IMR-90 (cell line): Measurements from ENCODE around the gene FRAS1. TPM values are rescaled to one million over a fixed set of nuclear protein-coding genes. Genes with fewer than 3 reads are reported as not detected.

Source experiments
- ATAC-seq: fragments of 200-7000 bp; cut with Tn5 transposase; 2 replicates; pipeline ENCODE4 v1.9.1; 2020; ENCODE audit warnings: low read depth, mild to moderate bottlenecking, moderate library complexity
- BruUV-seq: library from RNA; stranded (reverse); fragments of 400-500 nt; replicated peaks from 2 replicates; lab custom pipeline; 2021; lab: Mats Ljungman, UMichigan
- CTCF ChIA-PET: fragments of 300-600 bp; formaldehyde crosslinking; extraction: SDS; loops from one replicate; lab custom pipeline; 2021; ENCODE audit warnings: antibody characterized with exemption; lab: Yijun Ruan, JAX
- POLR2A ChIA-PET: fragments of 300-600 bp; sonication (Branson Sonifier 250); formaldehyde crosslinking; loops from one replicate; lab custom pipeline; 2022; ENCODE audit warnings: antibody characterized with exemption; ENCODE audit not compliant: unreplicated experiment; lab: Charles Lee
- DNase-seq: peaks from one replicate; pipeline ENCODE4 v3.0.0; 2013
- H2AFZ ChIP-seq: replicated peaks from 2 replicates; pipeline ENCODE3; 2013; ENCODE audit warnings: low read length, mild to moderate bottlenecking; ENCODE audit not compliant: poor library complexity
- H2AK5ac ChIP-seq: 2 replicates; pipeline ENCODE4 v1.6.1; 2013; ENCODE audit warnings: low read depth, low read length, inconsistent platforms
- H2AK9ac ChIP-seq: replicated peaks from 2 replicates; pipeline ENCODE3; 2013; ENCODE audit warnings: mild to moderate bottlenecking, low read depth, low read length, moderate library complexity; ENCODE audit not compliant: poor library complexity
- H2BK120ac ChIP-seq: 2 replicates; pipeline ENCODE4 v1.6.1; 2013; ENCODE audit warnings: low read depth, low read length, inconsistent platforms
- H2BK15ac ChIP-seq: 3 replicates; pipeline ENCODE4 v1.6.1; 2013; ENCODE audit warnings: low read depth, low read length, inconsistent platforms
- H2BK20ac ChIP-seq: 2 replicates; pipeline ENCODE4 v1.6.1; 2013; ENCODE audit warnings: low read depth, mild to moderate bottlenecking, inconsistent platforms, low read length, moderate library complexity
- H2BK5ac ChIP-seq: 2 replicates; pipeline ENCODE4 v1.6.1; 2013; ENCODE audit warnings: mild to moderate bottlenecking, low read depth, low read length, inconsistent platforms; ENCODE audit not compliant: poor library complexity, severe bottlenecking
- H3K14ac ChIP-seq: replicated peaks from 2 replicates; pipeline ENCODE4 v1.6.1; 2013; ENCODE audit warnings: low read depth, low read length, inconsistent platforms
- H3K18ac ChIP-seq: 2 replicates; pipeline ENCODE4 v1.6.1; 2013; ENCODE audit warnings: low read depth, low read length, control low read depth
- H3K23ac ChIP-seq: 2 replicates; pipeline ENCODE4 v1.6.1; 2013; ENCODE audit warnings: low read depth, low read length, inconsistent platforms
- H3K27ac ChIP-seq: 2 replicates; pipeline ENCODE4 v1.5.1; 2013; ENCODE audit warnings: mild to moderate bottlenecking, control low read depth, low read length; ENCODE audit not compliant: insufficient read depth
- H3K27me3 ChIP-seq: 2 replicates; pipeline ENCODE4 v1.6.1; 2013; ENCODE audit warnings: low read length; ENCODE audit not compliant: control insufficient read depth, insufficient read depth
- H3K36me3 ChIP-seq: 2 replicates; pipeline ENCODE4 v1.6.1; 2013; ENCODE audit warnings: low read length, mixed read lengths; ENCODE audit not compliant: control insufficient read depth, insufficient read depth
- H3K4ac ChIP-seq: 2 replicates; pipeline ENCODE4 v1.6.1; 2013; ENCODE audit warnings: low read depth, low read length, inconsistent platforms
- H3K4me1 ChIP-seq: 2 replicates; pipeline ENCODE4 v1.6.1; 2013; ENCODE audit warnings: low read length, mixed read lengths; ENCODE audit not compliant: control insufficient read depth, insufficient read depth
- H3K4me2 ChIP-seq: 2 replicates; pipeline ENCODE4 v1.6.1; 2013; ENCODE audit warnings: low read depth, mild to moderate bottlenecking, control low read depth, low read length, moderate library complexity
- H3K4me3 ChIP-seq: 2 replicates; pipeline ENCODE4 v1.5.1; 2013; ENCODE audit warnings: low read depth, mild to moderate bottlenecking, control low read depth, low read length, moderate library complexity; ENCODE audit not compliant: insufficient read depth
- H3K56ac ChIP-seq: 2 replicates; pipeline ENCODE4 v1.6.1; 2013; ENCODE audit warnings: low read length, inconsistent platforms; ENCODE audit not compliant: insufficient read depth; ENCODE audit errors: extremely low read depth
- H3K79me1 ChIP-seq, 2 experiments: 2 replicates each; pipeline ENCODE4 v1.6.1; 2013; ENCODE audit warnings: low read length in 2 of 2, inconsistent platforms in 1 of 2, low read depth in 1 of 2
- H3K9ac ChIP-seq: 2 replicates; pipeline ENCODE4 v1.6.1; 2013; ENCODE audit warnings: low read depth, low read length, control low read depth
- H3K9me1 ChIP-seq: 2 replicates; pipeline ENCODE4 v1.6.1; 2013; ENCODE audit warnings: low read length, inconsistent platforms; ENCODE audit not compliant: insufficient read depth
- H3K9me3 ChIP-seq: 2 replicates; pipeline ENCODE4 v1.6.1; 2013; ENCODE audit warnings: low read length; ENCODE audit not compliant: control insufficient read depth, insufficient read depth
- H4K20me1 ChIP-seq: 2 replicates; pipeline ENCODE4 v1.6.1; 2013; ENCODE audit warnings: low read length, inconsistent platforms; ENCODE audit not compliant: insufficient read depth
- H4K5ac ChIP-seq: 2 replicates; pipeline ENCODE4 v1.6.1; 2013; ENCODE audit warnings: mild to moderate bottlenecking, low read depth, low read length, control low read depth
- H4K8ac ChIP-seq, 2 experiments: 2 replicates each; pipeline ENCODE4 v1.6.1; 2013; ENCODE audit warnings: low read depth in 2 of 2, low read length in 2 of 2, control low read depth in 1 of 2, inconsistent platforms in 1 of 2
- H4K91ac ChIP-seq: 2 replicates; pipeline ENCODE4 v1.6.1; 2013; ENCODE audit warnings: low read depth, low read length, inconsistent platforms; ENCODE audit not compliant: insufficient read depth
- BHLHE40 ChIP-seq: fragments of 150-350 bp; IDR thresholded peaks from 2 replicates; pipeline ENCODE4 v1.6.1; 2016; ENCODE audit warnings: mild to moderate bottlenecking, low read depth, low read length
- RAD21 ChIP-seq: IDR thresholded peaks from 2 replicates; pipeline ENCODE4 v1.6.1; 2012; ENCODE audit warnings: low read length, improper control_type of control experiment
- SMC3 ChIP-seq: fragments of 150-350 bp; IDR thresholded peaks from 2 replicates; pipeline ENCODE4 v1.6.1; 2016; ENCODE audit warnings: low read depth, mild to moderate bottlenecking, antibody characterized with exemption, low read length, moderate library complexity
- WGBS, 2 experiments: methylation state at CpG; one replicate each; pipeline versions ENCODE4 v1.1.5 to v1.1.7; 2013; ENCODE audit warnings: missing lambda C conversion rate in 2 of 2; ENCODE audit not compliant: insufficient read length in 1 of 2; ENCODE audit errors: extremely low coverage in 2 of 2; 5-methylcytosine and 5-hydroxymethylcytosine counted together
- dilution Hi-C: fragments of 300-500 bp; cut with HindIII; formaldehyde crosslinking; loops from one replicate; pipeline ENCODE4 v1.14.3; 2018; ENCODE audit warnings: low sequenced_read_pairs; ENCODE audit not compliant: unreplicated experiment
- in situ Hi-C: fragments of 300-500 bp; cut with MboI; formaldehyde crosslinking; loops from 3 replicates; pipeline ENCODE4 v1.14.3; 2019; ENCODE audit warnings: low sequenced_read_pairs, inconsistent platforms, mixed read lengths
- intact Hi-C: fragments of 100-400 bp; cut with micrococcal nuclease; formaldehyde crosslinking; loops from 2 replicates; pipeline ENCODE4 v1.10.0; 2022
- polyA plus RNA-seq, 3 experiments: library from polyadenylated mRNA; depleted of rRNA; stranded (reverse); fragments of >200 nt; gene quantifications; 2 replicates each; pipeline ENCODE4 v1.2.3, GENCODE V29; 2012; ENCODE audit warnings: low replicate concordance in 1 of 3
- total RNA-seq: library from RNA; depleted of rRNA; stranded (reverse); fragments of >200 nt; gene quantifications from 2 replicates; pipeline ENCODE4 v1.2.3, GENCODE V29; 2012
- TF ChIP-seq, protein P1 (sequence below): conservative IDR thresholded peaks from 2 replicates; pipeline ENCODE4 v1.5.1; 2012; ENCODE audit warnings: mild to moderate bottlenecking, low read depth, low read length, improper control_type of control experiment

Gene FRAS1
- total and polyA plus RNA-seq, 2 of the 4 experiments (the other 2 are of a cell fraction): under 0.01 to 0.03 TPM

DNA sequence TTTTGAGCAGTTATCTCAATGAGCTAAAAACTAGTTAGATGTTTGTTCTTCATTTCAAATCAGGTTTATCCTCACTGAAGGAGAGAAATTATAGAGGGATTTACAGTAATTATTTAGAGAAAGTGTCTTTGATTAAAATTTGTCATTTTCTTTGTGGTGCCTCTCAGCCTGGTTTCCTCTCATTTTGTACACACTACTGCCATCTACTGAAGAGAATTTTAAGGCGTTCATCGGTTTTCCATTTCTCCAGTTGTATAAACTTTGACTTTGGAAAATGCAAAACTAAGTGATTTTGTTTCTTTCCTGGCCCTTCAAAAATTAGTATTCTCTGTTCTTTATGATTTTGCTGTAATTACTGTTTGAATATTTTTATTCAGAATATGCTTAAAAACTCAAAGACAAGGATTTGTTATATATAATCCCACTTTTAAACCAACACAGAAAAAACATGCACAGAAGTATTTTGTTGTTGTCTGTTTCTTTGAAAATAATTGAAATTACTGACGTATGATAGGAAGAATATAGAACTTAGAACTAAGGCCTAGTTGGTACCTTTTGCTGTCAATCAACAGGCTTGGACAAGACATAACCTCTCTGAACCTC, 460.0 kb downstream of the FRAS1 start:
- CTCF ChIA-PET: interaction anchor here (0.7 kb wide), 1 partner anchor 1059 kb away, joined by 3 read pairs; no protein-coding TSS in a partner anchor
- intact Hi-C loops: loop anchor here (1.0 to 2.0 kb wide), 3 partner anchors 348 to 558 kb away; no protein-coding TSS in a partner anchor
- no peak overlapping the region for H3K9ac ChIP-seq

More for the DNA sequence above, 460.0 kb downstream of the FRAS1 start:
- Histone ChIP-seq H2BK15ac (no peak overlapping the region), H3K9me3 (no peaks in the 10 kb centered on the region), H3K18ac (no peak overlapping the region), H3K4me1 (no peaks in the 10 kb centered on the region), H2AK9ac (no peak overlapping the region), H3K56ac (no peak overlapping the region), H3K27ac (no peak overlapping the region), H3K14ac (no peak overlapping the region), H3K4me3 (no peak overlapping the region), H4K91ac (no peak overlapping the region), H3K36me3 (no peaks in the 10 kb centered on the region), H2BK20ac (no peak overlapping the region), H3K4me2 (no peak overlapping the region), H3K9me1 (no peaks in the 10 kb centered on the region), H3K23ac (no peak overlapping the region), H3K4ac (no peak overlapping the region), H2AK5ac (no peak overlapping the region), H4K20me1 (no peaks in the 10 kb centered on the region), H3K79me1 (no peaks in the 10 kb centered on the region), H2BK5ac (no peak overlapping the region), H2BK120ac (no peak overlapping the region), H4K8ac (no peak overlapping the region), H4K5ac (no peak overlapping the region), H2AFZ (no peak overlapping the region), H3K27me3 (peaks cover 2% of the 10 kb centered on the region; the same call in 1 of the 2 replicates)
- ATAC-seq (peak; percentile 71), DNase-seq (peak; percentile 43)
- in situ Hi-C loops: loop anchor here (10.0 kb wide), 1 partner anchor 562 kb away; no protein-coding TSS in a partner anchor
- no TSS peak for BruUV-seq
- dilution Hi-C loops: no loop called here
- no peak for TF ChIP-seq BHLHE40
- TF ChIP-seq, protein P1, sequence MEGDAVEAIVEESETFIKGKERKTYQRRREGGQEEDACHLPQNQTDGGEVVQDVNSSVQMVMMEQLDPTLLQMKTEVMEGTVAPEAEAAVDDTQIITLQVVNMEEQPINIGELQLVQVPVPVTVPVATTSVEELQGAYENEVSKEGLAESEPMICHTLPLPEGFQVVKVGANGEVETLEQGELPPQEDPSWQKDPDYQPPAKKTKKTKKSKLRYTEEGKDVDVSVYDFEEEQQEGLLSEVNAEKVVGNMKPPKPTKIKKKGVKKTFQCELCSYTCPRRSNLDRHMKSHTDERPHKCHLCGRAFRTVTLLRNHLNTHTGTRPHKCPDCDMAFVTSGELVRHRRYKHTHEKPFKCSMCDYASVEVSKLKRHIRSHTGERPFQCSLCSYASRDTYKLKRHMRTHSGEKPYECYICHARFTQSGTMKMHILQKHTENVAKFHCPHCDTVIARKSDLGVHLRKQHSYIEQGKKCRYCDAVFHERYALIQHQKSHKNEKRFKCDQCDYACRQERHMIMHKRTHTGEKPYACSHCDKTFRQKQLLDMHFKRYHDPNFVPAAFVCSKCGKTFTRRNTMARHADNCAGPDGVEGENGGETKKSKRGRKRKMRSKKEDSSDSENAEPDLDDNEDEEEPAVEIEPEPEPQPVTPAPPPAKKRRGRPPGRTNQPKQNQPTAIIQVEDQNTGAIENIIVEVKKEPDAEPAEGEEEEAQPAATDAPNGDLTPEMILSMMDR: peak; percentile 75
- peak; percentile 77 for TF ChIP-seq RAD21
- TF ChIP-seq SMC3: peak; percentile 69
- WGBS, 2 experiments: no CpG with 5 or more reads among the region's 3 CpGs
- POLR2A ChIA-PET: no interaction called here
